ENCODE results near the gene SOX5.

GRCh38 chr12:23742574-23742973, 206.9 kb downstream of the SOX5 start:
- TF ChIP-seq CTCF (conservative IDR thresholded peaks at IDR 0.05; ENCODE audit: low read depth in 2 of 2) (no peak), EZH2 (IDR thresholded peaks at IDR 0.05; ENCODE audit: low read depth, unreplicated experiment) (no peak), EZH2phosphoT487 (IDR thresholded peaks at IDR 0.05; ENCODE audit: unreplicated experiment) (no peak), POLR2AphosphoS5 (IDR thresholded peaks at IDR 0.05; ENCODE audit: low read depth) (no peak), REST (IDR thresholded peaks at IDR 0.05; ENCODE audit: unreplicated experiment) (no peak)
